Cardiac fibroblast (primary cell): ENCODE results near the gene GPRIN3.

Source experiments
- DNase-seq, 2 donors: peaks; one replicate each; pipeline versions ENCODE4 v3.0.0 to v3.0.0-alpha.2; 2010; ENCODE audit warnings: low read depth in 2 of 2
- H3K4me3 ChIP-seq, 2 donors: replicated peaks in 1 of 2; 1 replicate in 1 of 2; 2 replicates in 1 of 2; pipeline ENCODE4 v1.5.1; 2011; ENCODE audit warnings: low read depth in 2 of 2, low read length in 2 of 2, mild to moderate bottlenecking in 2 of 2, moderate library complexity in 1 of 2
- TF ChIP-seq, protein P1 (sequence below): IDR thresholded peaks from one replicate; pipeline ENCODE4 v1.5.1; 2011; ENCODE audit warnings: low read depth, mild to moderate bottlenecking, low read length, inconsistent platforms

Gene GPRIN3

DNA sequence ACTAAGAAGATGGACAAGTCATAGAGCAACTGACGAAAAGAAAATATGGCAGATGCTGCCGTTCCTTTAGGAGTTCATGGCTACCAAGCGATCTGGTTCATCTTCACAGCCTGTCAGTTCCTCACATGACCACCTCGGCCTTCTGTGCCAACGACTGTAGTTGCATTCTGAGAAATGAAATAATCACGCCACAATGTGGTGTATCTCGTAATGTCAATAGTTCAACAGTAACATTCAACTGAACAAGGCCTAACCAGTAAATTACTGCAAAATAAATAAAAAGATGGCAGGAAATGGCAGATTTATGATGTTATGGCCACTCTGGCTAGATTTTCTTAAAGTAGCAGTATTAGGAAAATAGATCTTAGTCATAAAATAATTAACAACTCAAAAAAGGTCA lies 4.4 kb downstream of the GPRIN3 start:
- TF ChIP-seq, protein P1, sequence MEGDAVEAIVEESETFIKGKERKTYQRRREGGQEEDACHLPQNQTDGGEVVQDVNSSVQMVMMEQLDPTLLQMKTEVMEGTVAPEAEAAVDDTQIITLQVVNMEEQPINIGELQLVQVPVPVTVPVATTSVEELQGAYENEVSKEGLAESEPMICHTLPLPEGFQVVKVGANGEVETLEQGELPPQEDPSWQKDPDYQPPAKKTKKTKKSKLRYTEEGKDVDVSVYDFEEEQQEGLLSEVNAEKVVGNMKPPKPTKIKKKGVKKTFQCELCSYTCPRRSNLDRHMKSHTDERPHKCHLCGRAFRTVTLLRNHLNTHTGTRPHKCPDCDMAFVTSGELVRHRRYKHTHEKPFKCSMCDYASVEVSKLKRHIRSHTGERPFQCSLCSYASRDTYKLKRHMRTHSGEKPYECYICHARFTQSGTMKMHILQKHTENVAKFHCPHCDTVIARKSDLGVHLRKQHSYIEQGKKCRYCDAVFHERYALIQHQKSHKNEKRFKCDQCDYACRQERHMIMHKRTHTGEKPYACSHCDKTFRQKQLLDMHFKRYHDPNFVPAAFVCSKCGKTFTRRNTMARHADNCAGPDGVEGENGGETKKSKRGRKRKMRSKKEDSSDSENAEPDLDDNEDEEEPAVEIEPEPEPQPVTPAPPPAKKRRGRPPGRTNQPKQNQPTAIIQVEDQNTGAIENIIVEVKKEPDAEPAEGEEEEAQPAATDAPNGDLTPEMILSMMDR, result no peak
- DNase-seq, result no peak
- no peak overlapping the region for H3K4me3 ChIP-seq

DNA sequence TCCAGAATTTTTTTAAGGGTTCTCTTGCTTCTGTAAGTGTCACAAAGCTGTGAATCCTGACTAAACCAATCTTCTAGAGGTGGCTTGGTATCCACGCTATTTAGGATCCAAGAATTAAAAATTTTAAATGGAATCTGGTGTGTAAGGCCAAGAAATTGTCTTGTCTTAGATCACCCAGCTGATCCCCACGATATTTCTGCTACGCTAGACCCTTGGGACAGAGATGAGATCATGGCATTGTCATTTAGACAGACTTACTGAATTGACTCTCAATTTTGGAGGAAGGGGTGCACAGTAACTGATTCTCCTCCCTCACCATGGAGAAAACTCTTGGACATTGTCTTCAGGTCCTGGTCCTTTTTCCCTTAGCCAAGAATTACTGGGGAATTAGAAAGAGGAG lies 5.7 kb downstream of the GPRIN3 start:
- TF ChIP-seq, protein P1, result no peak
- DNase-seq, result no peak
- H3K4me3 ChIP-seq, result no peak overlapping the region

DNA sequence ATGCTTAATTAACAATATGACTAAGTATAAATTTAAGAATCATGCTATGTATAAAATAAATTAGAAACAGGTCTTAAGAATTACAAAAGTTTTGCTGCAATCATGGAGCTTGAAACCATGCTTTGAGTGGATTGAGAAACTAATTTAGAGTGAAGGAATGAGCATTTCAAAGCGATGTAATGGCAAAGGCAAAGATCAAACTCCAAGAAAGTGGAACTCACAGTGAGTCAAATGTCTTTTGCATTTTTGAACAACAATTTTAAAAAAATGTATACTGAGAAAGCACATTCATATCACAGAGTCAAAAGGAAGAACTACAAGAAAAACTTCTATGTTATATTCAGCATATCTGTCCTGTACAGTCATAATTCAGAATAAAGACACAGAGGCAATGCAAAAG lies 6.6 kb downstream of the GPRIN3 start:
- DNase-seq, result no peak
- no peak overlapping the region for H3K4me3 ChIP-seq
- TF ChIP-seq, protein P1, result no peak

DNA sequence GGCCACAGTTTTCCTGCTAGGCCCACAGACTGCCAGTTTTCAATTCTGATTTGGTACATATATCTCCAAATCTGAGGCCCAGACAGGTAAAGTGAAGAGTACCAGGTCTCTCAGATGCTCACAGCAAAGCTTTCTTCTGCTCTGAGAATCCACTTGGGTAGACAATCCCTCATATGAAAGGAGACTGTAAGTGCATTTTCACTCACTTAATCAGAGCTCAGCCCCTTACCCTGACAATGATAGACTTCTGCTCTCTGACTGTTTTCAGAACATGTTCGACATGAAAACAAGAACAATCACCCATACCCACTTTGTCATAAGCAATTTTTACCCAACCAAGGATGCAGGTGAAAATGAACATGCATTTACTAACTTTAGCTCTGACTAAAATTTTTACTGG lies 7.1 kb downstream of the GPRIN3 start:
- H3K4me3 ChIP-seq, result no peak overlapping the region
- TF ChIP-seq, protein P1, result no peak
- DNase-seq, result no peak

DNA sequence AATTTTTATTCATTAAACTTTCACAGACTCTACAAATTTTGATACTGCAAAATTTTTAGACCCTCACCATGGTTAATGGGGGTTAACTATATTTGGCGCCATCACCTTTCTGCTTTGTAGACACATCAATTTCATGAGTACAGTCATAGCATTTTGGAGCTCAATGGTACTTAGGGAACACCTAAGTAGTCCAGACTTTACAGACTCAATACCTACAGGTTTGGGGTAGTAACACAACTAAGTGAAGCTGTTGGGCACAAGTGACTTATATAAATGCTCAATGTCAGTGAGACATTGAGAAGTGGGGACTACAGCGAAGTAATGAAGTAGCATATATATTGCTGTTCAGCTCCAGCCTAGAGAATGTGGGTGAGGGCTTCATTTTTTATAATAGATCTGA lies 7.5 kb downstream of the GPRIN3 start:
- no peak for DNase-seq
- H3K4me3 ChIP-seq, result no peak overlapping the region
- TF ChIP-seq, protein P1, result no peak

DNA sequence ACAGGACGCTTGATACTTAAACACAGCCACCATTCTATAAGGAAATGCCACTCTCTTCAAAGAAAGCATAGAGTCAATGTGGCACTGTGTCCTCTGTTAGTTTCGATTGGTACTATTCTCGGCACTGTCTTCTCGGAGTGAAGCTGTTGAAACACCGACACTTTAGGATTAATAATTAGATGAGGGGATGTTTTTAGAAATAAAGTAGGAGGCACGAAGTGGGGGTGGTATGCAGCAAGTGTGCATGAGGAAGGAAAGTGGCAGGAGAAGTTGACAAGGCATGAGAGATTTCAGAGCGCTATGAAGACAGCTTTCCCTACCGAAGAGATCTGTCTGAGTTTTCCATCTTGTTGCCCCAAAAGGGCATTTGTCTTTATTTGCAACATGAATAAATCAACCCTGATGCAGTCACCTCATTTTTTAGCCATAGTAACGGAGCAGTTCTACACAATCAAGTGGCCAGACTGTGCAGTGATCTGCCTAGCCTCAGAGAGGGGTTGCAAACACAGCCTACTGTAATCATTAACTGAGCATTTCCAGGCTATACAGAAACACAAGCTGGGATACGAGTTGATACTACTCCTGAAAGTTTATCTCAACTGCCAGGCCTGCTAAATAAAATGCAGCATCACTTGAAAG lies 8.3 kb downstream of the GPRIN3 start:
- no peak for DNase-seq
- H3K4me3 ChIP-seq, result no peak overlapping the region
- TF ChIP-seq, protein P1, result no peak

DNA sequence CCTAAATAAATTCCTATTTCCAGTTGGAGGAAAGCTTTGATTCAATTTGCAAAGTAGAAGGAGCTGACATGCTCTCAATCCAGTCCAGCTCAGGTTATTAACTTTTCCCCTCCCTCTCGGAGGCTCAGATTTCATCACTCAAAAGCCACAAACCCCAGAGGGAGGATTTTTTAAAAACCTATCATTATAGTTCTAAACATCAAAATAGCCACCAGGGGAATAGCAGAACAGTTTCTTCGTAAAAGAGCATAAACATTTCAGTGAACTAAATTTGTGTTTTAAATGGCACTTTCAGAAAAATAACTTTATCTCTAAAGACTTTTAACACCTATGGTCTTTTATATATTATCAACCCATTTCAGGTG lies 8.8 kb downstream of the GPRIN3 start:
- H3K4me3 ChIP-seq, result no peak overlapping the region
- peak in 1 of 2 donors; percentile 63 for DNase-seq
- TF ChIP-seq, protein P1, result peak; percentile 19
